GM10266 (cell line): ENCODE measurements around the gene HNRNPC.
"Not testable (repeated sequence)": the region's sequence is repeated elsewhere in the genome, so short reads cannot be mapped to it uniquely, and the experiment has no call there.

ENCODE experiments used
- DNase-seq: peaks from one replicate; pipeline ENCODE4 v3.0.0; 2012; ENCODE audit errors: extremely low spot score
- CTCF ChIP-seq: IDR thresholded peaks from 2 replicates; pipeline ENCODE4 v1.5.1; 2012; ENCODE audit warnings: mild to moderate bottlenecking, low read depth; ENCODE audit not compliant: control insufficient read depth, insufficient read depth; ENCODE audit errors: missing control alignments

The HNRNPC gene

GRCh38 chr14:21258889-21259787 is 10.1 kb downstream of the HNRNPC start:
- no peak for DNase-seq
- TF ChIP-seq CTCF, result no peak

- no peak for TF ChIP-seq CTCF
- DNase-seq, result no peak
Observed at GRCh38 chr14:21258005-21258888, 11.0 kb downstream of the HNRNPC start.

- no peak for DNase-seq
- TF ChIP-seq CTCF, result no peak
Observed at GRCh38 chr14:21257394-21257909, 11.8 kb downstream of the HNRNPC start.

DNA sequence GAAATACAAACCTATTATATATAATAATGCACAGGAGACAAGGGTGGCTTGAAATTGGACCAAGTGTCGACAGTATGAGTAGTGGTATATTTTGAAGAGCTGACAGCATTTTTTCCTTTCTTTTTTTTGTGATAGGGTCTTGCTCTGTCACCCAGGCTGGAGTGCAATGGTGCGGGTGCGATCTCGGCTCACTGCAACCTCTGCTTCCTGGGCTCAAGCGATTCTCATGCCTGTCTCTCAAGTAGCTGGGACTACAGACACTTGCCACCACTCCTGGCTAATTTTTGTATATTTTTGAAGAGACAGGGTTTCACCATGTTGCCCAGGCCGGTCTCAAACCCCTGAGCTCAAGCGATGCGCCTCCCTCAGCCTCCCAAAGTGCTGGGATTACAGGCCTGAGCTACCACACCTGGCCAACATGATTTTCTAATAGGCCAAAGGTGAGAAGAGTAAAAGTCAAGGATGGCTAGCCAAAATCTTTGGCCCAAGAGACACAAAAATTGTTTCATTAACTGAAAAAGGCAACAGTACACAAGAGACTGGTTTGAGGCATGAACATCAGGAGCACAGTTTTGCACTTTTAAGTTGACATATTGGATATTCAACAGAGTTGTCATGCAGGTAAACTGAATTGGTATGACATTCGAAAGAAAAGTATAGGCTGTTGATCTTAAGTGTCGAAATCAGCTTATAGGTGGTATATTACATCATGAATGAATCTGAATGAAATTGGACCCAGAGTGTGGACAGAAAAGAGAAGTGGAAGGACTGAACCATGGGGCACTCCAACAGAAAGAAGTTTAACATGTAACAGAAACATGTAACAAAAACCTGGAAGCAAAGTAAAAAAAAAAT is 12.5 kb downstream of the HNRNPC start:
- no peak for DNase-seq
- no peak for TF ChIP-seq CTCF

DNA sequence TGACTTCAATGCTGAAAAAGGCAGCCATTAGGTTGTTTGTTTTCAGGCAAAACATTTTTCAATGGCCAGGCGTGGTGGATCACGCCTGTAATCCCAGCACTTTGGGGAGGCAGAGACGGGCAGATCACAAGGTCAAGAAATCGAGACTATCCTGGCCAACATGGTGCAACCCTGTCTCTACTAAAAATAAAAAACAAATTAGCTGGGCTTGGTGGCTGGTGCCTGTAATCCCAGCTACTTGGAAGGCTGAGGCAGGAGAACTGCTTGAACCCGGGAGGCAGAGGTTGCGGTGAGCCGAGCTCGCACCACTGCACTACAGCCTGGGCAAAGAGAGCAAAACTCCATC is 13.2 kb downstream of the HNRNPC start:
- not testable (repeated sequence) for DNase-seq

DNA sequence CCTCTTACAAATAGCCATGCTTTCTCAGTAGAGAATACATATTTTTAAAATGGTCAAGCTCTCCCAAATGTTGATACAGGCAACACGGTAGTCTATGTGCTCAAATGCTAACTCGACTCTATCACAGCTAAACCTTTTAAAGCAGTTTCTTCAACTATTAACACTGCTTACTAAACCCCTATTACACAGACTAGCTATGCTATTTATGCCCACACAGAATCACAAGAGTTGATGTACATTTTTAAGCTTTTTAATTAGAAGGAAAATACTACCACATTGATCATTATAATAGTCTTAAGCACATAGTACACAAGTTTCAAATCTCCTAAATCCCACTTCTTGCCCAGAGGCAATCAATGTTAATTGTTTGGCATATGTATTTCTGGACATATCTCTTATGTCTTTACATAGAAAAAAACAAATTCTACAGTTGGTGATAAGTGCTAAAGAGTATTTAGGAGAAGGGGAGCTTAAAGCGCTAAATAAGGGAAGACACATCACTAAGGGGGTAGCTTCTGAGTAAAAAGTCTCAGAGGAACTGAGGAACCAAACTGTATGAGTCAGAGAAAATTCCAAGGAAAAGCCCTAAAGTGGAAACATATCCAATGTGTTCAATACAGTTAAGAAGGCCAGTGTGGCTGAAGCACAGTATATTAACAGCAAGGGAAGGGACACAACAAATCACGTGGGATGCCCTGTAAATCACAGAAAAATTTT is 13.7 kb downstream of the HNRNPC start:
- DNase-seq, result no peak
- TF ChIP-seq CTCF, result no peak
